CD14-positive monocyte (primary cell): ENCODE data around the gene CD46. TPM values are rescaled to one million over a fixed set of nuclear protein-coding genes. Genes with fewer than 3 reads are reported as not detected.

ENCODE experiments used
- DNase-seq, 3 donors: peaks; one replicate each; pipeline ENCODE4 v3.0.0-alpha.2; 2011 to 2022
- H2AFZ ChIP-seq: 2 replicates; pipeline ENCODE4 v1.6.0; 2012; ENCODE audit warnings: mild to moderate bottlenecking, low read depth, low read length, inconsistent platforms; ENCODE audit not compliant: insufficient read depth, poor library complexity, severe bottlenecking
- H3K27ac ChIP-seq, 2 donors: 1 replicate in 1 of 2; 2 replicates in 1 of 2; pipeline ENCODE4 v1.5.1; 2012 to 2013; ENCODE audit warnings: low read length in 2 of 2, control low read depth in 1 of 2, inconsistent platforms in 1 of 2, low read depth in 1 of 2, mild to moderate bottlenecking in 1 of 2
- H3K27me3 ChIP-seq, 2 donors: one replicate each; pipeline versions ENCODE4 v1.6.0 to v1.6.1; 2011 to 2013; ENCODE audit warnings: low read length in 2 of 2; ENCODE audit not compliant: control insufficient read depth in 2 of 2, insufficient read depth in 2 of 2
- H3K36me3 ChIP-seq, 2 donors: replicated peaks in 1 of 2; 1 replicate in 1 of 2; 2 replicates in 1 of 2; pipeline versions ENCODE4 v1.5.1 to v1.6.1; 2012 to 2013; ENCODE audit warnings: low read length in 2 of 2, control low read depth in 1 of 2, inconsistent platforms in 1 of 2, mild to moderate bottlenecking in 1 of 2; ENCODE audit not compliant: insufficient read depth in 2 of 2, control insufficient read depth in 1 of 2
- H3K4me1 ChIP-seq, 2 donors: 1 replicate in 1 of 2; 2 replicates in 1 of 2; pipeline versions ENCODE4 v1.5.1 to v1.6.1; 2012 to 2013; ENCODE audit warnings: low read length in 2 of 2, control low read depth in 1 of 2, inconsistent platforms in 1 of 2, mild to moderate bottlenecking in 1 of 2, moderate library complexity in 1 of 2; ENCODE audit not compliant: insufficient read depth in 2 of 2, control insufficient read depth in 1 of 2
- H3K4me2 ChIP-seq: replicated peaks from 2 replicates; pipeline ENCODE3; 2012; ENCODE audit warnings: low read length, moderate library complexity, mild to moderate bottlenecking; ENCODE audit not compliant: poor library complexity, severe bottlenecking; ENCODE audit errors: extremely low read depth
- H3K4me3 ChIP-seq, 3 experiments: fragments of 200-600 bp in 1 of 3; sonication (generic) in 1 of 3; replicated peaks in 1 of 3; 1 replicate in 2 of 3; 2 replicates in 1 of 3; pipeline ENCODE4 v1.5.1; 2011 to 2013; ENCODE audit warnings: low read length in 3 of 3, mild to moderate bottlenecking in 3 of 3, control low read depth in 2 of 3, low read depth in 2 of 3, inconsistent platforms in 1 of 3, moderate library complexity in 1 of 3
- H3K79me2 ChIP-seq: 2 replicates; pipeline ENCODE4 v1.6.0; 2012; ENCODE audit warnings: mild to moderate bottlenecking, control low read depth, inconsistent platforms, low read length, moderate library complexity; ENCODE audit not compliant: insufficient read depth
- H3K9ac ChIP-seq: 2 replicates; pipeline ENCODE4 v1.6.0; 2017; ENCODE audit warnings: low read length, mild to moderate bottlenecking; ENCODE audit not compliant: insufficient read depth, poor library complexity, severe bottlenecking
- H3K9me3 ChIP-seq, 2 donors: replicated peaks in 1 of 2; 1 replicate in 1 of 2; 2 replicates in 1 of 2; pipeline versions ENCODE4 v1.5.1 to v1.6.1; 2012 to 2013; ENCODE audit warnings: low read length in 2 of 2, control low read depth in 1 of 2; ENCODE audit not compliant: control insufficient read depth in 1 of 2, insufficient read depth in 1 of 2
- H4K20me1 ChIP-seq: 2 replicates; pipeline ENCODE4 v1.6.0; 2012; ENCODE audit warnings: mild to moderate bottlenecking, low read length, control low read depth, moderate library complexity; ENCODE audit not compliant: insufficient read depth
- H3K27ac Mint-ChIP-seq, 7 donors: one replicate each; pipeline ENCODE4 v1.8.0; 2020; ENCODE audit warnings: mild to moderate bottlenecking in 7 of 7, mixed read lengths in 7 of 7, moderate library complexity in 6 of 7, inconsistent platforms in 2 of 7
- H3K27me3 Mint-ChIP-seq, 3 donors: one replicate each; pipeline ENCODE4 v1.8.0; 2021 to 2022; ENCODE audit warnings: low read depth in 3 of 3, mild to moderate bottlenecking in 3 of 3, mixed read lengths in 3 of 3, moderate library complexity in 3 of 3, inconsistent platforms in 1 of 3
- H3K36me3 Mint-ChIP-seq, 2 donors: one replicate each; pipeline ENCODE4 v1.8.0; 2020; ENCODE audit warnings: mixed read lengths in 2 of 2, inconsistent platforms in 1 of 2, mild to moderate bottlenecking in 1 of 2
- H3K4me1 Mint-ChIP-seq: one replicate; pipeline ENCODE4 v1.8.0; 2020; ENCODE audit warnings: mild to moderate bottlenecking, mixed read lengths
- H3K4me3 Mint-ChIP-seq, 2 donors: one replicate each; pipeline ENCODE4 v1.8.0; 2020; ENCODE audit warnings: mild to moderate bottlenecking in 2 of 2, mixed read lengths in 2 of 2, moderate library complexity in 1 of 2
- H3K9me3 Mint-ChIP-seq, 7 donors: one replicate each; pipeline ENCODE4 v1.8.0; 2020 to 2022; ENCODE audit warnings: mixed read lengths in 7 of 7, mild to moderate bottlenecking in 6 of 7, moderate library complexity in 6 of 7, inconsistent platforms in 2 of 7
- CTCF ChIP-seq: fragments of 200-600 bp; IDR thresholded peaks from one replicate; pipeline ENCODE4 v1.8.0; 2022; ENCODE audit warnings: antibody characterized with exemption, mild to moderate bottlenecking
- WGBS: methylation state at CpG from one replicate; pipeline ENCODE4 v1.1.5; 2013; ENCODE audit warnings: missing lambda C conversion rate; ENCODE audit not compliant: insufficient coverage; 5-methylcytosine and 5-hydroxymethylcytosine counted together
- intact Hi-C, 2 donors: fragments of 100-400 bp; cut with micrococcal nuclease; formaldehyde crosslinking; loops; one replicate each; pipeline versions ENCODE4 v1.15.0 to v1.15.1; 2023
- polyA plus RNA-seq, 3 donors: library from polyadenylated mRNA; depleted of rRNA in 1 of 3; unstranded in 2 of 3; stranded (reverse) in 1 of 3; fragments of 300-500 nt in 2 of 3; fragments of >200 nt in 1 of 3; fragmentation: Illumina TruSeq in 2 of 3; gene quantifications; 1 replicate in 2 of 3; 2 replicates in 1 of 3; pipeline ENCODE4 v1.2.3, GENCODE V29; 2012 to 2021

Gene CD46
- polyA plus RNA-seq, 3 donors: 139 to 259 (median 210) TPM

GRCh38 chr1:207787776-207788175 lies 35.9 kb downstream of the CD46 start:
- Mint-ChIP-seq H3K4me1 (no peaks in the 10 kb centered on the region), H3K9me3 (peaks cover 2 to 11% (median 9%) of the 10 kb centered on the region in 7 donors), H3K27ac (no peak overlapping the region), H3K36me3 (peaks cover 67 to 71% of the 10 kb centered on the region in 2 donors), H3K27me3 (peaks cover 0 to 2% (median 0%) of the 10 kb centered on the region in 3 donors), H3K4me3 (no peak overlapping the region)
- no peak overlapping the region for H3K9ac ChIP-seq
- no peak overlapping the region for H3K4me2 ChIP-seq
- no peaks in the 10 kb centered on the region for H3K4me1 ChIP-seq
- TF ChIP-seq CTCF: no peak
- H3K4me3 ChIP-seq: no peak overlapping the region
- H4K20me1 ChIP-seq: no peaks in the 10 kb centered on the region
- no peak overlapping the region for H3K27ac ChIP-seq
- no peak for DNase-seq
- no peaks in the 10 kb centered on the region for H3K79me2 ChIP-seq
- intact Hi-C loops: no loop called here
- peaks cover 68 to 95% of the 10 kb centered on the region in 2 donors for H3K36me3 ChIP-seq
- H3K9me3 ChIP-seq: peaks cover 4 to 13% of the 10 kb centered on the region in 2 donors
- H2AFZ ChIP-seq: no peak overlapping the region
- no peaks in the 10 kb centered on the region for H3K27me3 ChIP-seq

DNA sequence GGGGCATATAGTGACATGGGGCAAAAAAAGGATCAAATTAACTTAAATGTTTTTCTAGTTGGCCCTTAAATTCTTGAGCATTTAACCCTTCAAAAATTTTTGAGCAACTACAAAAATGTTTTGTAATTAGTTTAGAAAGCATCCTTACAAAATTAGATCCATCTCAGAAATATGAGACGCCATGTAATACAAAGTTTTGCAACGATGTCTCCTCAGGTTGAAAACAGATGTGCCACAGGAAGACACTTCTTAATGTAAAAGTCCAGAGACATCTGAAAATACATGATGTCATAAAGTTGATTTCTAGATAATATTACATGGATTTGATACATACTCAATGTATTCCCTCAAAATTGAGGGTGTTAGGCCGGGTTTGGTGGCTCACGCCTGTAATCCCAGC lies 37.5 kb downstream of the CD46 start:
- Mint-ChIP-seq H3K27me3 (peaks cover 0 to 2% (median 0%) of the 10 kb centered on the region in 3 donors), H3K9me3 (peaks cover 0 to 5% (median 4%) of the 10 kb centered on the region in 7 donors), H3K36me3 (peaks cover 68% of the 10 kb centered on the region in 2 donors), H3K4me1 (no peaks in the 10 kb centered on the region), H3K27ac (no peak overlapping the region), H3K4me3 (no peak overlapping the region)
- Histone ChIP-seq H3K36me3 (peaks cover 67 to 97% of the 10 kb centered on the region in 2 donors), H3K9me3 (peaks cover 4 to 5% of the 10 kb centered on the region in 2 donors), H3K9ac (no peak overlapping the region), H3K27me3 (no peaks in the 10 kb centered on the region), H3K27ac (no peak overlapping the region), H3K4me1 (no peaks in the 10 kb centered on the region), H3K79me2 (no peaks in the 10 kb centered on the region), H3K4me2 (no peak overlapping the region), H2AFZ (no peak overlapping the region), H4K20me1 (no peaks in the 10 kb centered on the region), H3K4me3 (no peak overlapping the region)
- 100% methylated on average over 1 of the region's 4 CpGs for WGBS
- no peak for TF ChIP-seq CTCF
- DNase-seq: no peak
- intact Hi-C loops: no loop called here
